GM23338 (cell line): ENCODE data around the gene PKNOX2. TPM values are rescaled to one million over a fixed set of nuclear protein-coding genes. Genes with fewer than 3 reads are reported as not detected.

Source experiments
- ATAC-seq: fragments of 200-7000 bp; cut with Tn5 transposase; 3 replicates; pipeline ENCODE4 v1.9.1; 2020
- DNase-seq: peaks from one replicate; pipeline ENCODE4 v3.0.0-alpha.2; 2015; ENCODE audit warnings: low spot score
- H2AFZ ChIP-seq: fragments of 200-600 bp; sonication (generic); 2 replicates; pipeline ENCODE4 v1.8.0; 2016; ENCODE audit warnings: antibody characterized with exemption, mild to moderate bottlenecking, moderate library complexity
- H3F3A ChIP-seq: fragments of 200-600 bp; sonication (generic); replicated peaks from 2 replicates; pipeline ENCODE4 v1.8.0; 2017; ENCODE audit warnings: antibody characterized with exemption, mixed run types, low read depth
- H3K27ac ChIP-seq: fragments of 200-600 bp; sonication (generic); 2 replicates; pipeline ENCODE4 v1.6.1; 2016; ENCODE audit warnings: low read depth
- H3K27me3 ChIP-seq: fragments of 200-600 bp; sonication (generic); 2 replicates; pipeline ENCODE4 v1.8.0; 2016; ENCODE audit warnings: mild to moderate bottlenecking, mixed run types, moderate library complexity; ENCODE audit not compliant: insufficient read depth
- H3K36me3 ChIP-seq: fragments of 200-600 bp; sonication (generic); 2 replicates; pipeline ENCODE4 v1.8.0; 2016; ENCODE audit warnings: mild to moderate bottlenecking; ENCODE audit not compliant: insufficient read depth
- H3K4me1 ChIP-seq: fragments of 200-600 bp; sonication (generic); 2 replicates; pipeline ENCODE4 v1.8.0; 2016; ENCODE audit warnings: mild to moderate bottlenecking, moderate library complexity; ENCODE audit not compliant: insufficient read depth
- H3K4me2 ChIP-seq: fragments of 200-600 bp; sonication (generic); 2 replicates; pipeline ENCODE4 v1.7.1; 2017; ENCODE audit warnings: mixed run types
- H3K4me3 ChIP-seq: fragments of 200-600 bp; sonication (generic); 2 replicates; pipeline ENCODE4 v1.6.1; 2016; ENCODE audit warnings: mixed run types
- H3K79me2 ChIP-seq: fragments of 200-600 bp; sonication (generic); replicated peaks from 2 replicates; pipeline ENCODE4 v1.8.0; 2017; ENCODE audit warnings: mild to moderate bottlenecking; ENCODE audit not compliant: insufficient read depth
- H3K9me2 ChIP-seq: fragments of 200-600 bp; sonication (generic); 2 replicates; pipeline ENCODE4 v1.8.0; 2017; ENCODE audit not compliant: insufficient read depth
- H4K20me1 ChIP-seq: fragments of 200-600 bp; sonication (generic); replicated peaks from 2 replicates; pipeline ENCODE4 v1.8.0; 2017; ENCODE audit warnings: mild to moderate bottlenecking; ENCODE audit not compliant: insufficient read depth
- H3K27ac Mint-ChIP-seq: 2 replicates; pipeline ENCODE4 v1.8.0; 2020; ENCODE audit warnings: inconsistent platforms, mild to moderate bottlenecking, moderate library complexity, mixed read lengths
- H3K27me3 Mint-ChIP-seq: 3 replicates; pipeline ENCODE4 v1.8.0; 2022; ENCODE audit warnings: low read depth, mild to moderate bottlenecking, moderate library complexity, mixed read lengths, inconsistent platforms; ENCODE audit not compliant: insufficient read depth, poor library complexity
- H3K36me3 Mint-ChIP-seq: 3 replicates; pipeline ENCODE4 v1.8.0; 2021; ENCODE audit warnings: low read depth, mild to moderate bottlenecking, inconsistent platforms, moderate library complexity, mixed read lengths
- H3K4me1 Mint-ChIP-seq: 3 replicates; pipeline ENCODE4 v1.8.0; 2020; ENCODE audit warnings: mild to moderate bottlenecking, inconsistent platforms, mixed read lengths
- H3K4me3 Mint-ChIP-seq: 3 replicates; pipeline ENCODE4 v1.8.0; 2021; ENCODE audit warnings: moderate library complexity, mild to moderate bottlenecking, inconsistent platforms, mixed read lengths
- H3K9me3 Mint-ChIP-seq: 3 replicates; pipeline ENCODE4 v1.8.0; 2020; ENCODE audit warnings: moderate library complexity, mild to moderate bottlenecking, inconsistent platforms, mixed read lengths
- EZH2 ChIP-seq: fragments of 200-600 bp; sonication (generic); IDR thresholded peaks from one replicate; pipeline ENCODE4 v1.8.0; 2017; ENCODE audit warnings: antibody characterized with exemption, mild to moderate bottlenecking, low read depth; ENCODE audit not compliant: unreplicated experiment
- EZH2phosphoT487 ChIP-seq: fragments of 200-600 bp; sonication (generic); IDR thresholded peaks from one replicate; pipeline ENCODE4 v1.8.1; 2018; ENCODE audit warnings: antibody characterized with exemption; ENCODE audit not compliant: unreplicated experiment
- JUNB ChIP-seq: IDR thresholded peaks from one replicate; pipeline ENCODE4 v1.6.1; 2016; ENCODE audit warnings: antibody characterized with exemption; ENCODE audit not compliant: unreplicated experiment
- POLR2AphosphoS5 ChIP-seq: IDR thresholded peaks from 2 replicates; pipeline ENCODE4 v1.6.1; 2016; ENCODE audit warnings: antibody characterized with exemption, low read depth
- ZNF114 ChIP-seq: fragments of 250-450 bp; sonication (Bioruptor Pico); IDR thresholded peaks from 2 replicates; pipeline ENCODE4 v1.5.0; 2020; ENCODE audit warnings: mild to moderate bottlenecking, moderate library complexity
- ZNF331 ChIP-seq: fragments of 250-450 bp; sonication (Bioruptor Pico); IDR thresholded peaks from 2 replicates; pipeline ENCODE4 v1.5.0; 2020; ENCODE audit warnings: low read depth, mild to moderate bottlenecking, moderate library complexity
- polyA plus RNA-seq: library from polyadenylated mRNA; unstranded; fragments of >200 nt; fragmentation: Nextera tagmentation; extraction: Ambion mirVana; gene quantifications from 2 replicates; pipeline ENCODE4 v1.2.1, GENCODE V29; 2016
- total RNA-seq: library from RNA; depleted of rRNA; stranded (reverse); fragments of >200 nt; shearing (Covaris generic); gene quantifications from 2 replicates; pipeline ENCODE4 v1.2.3, GENCODE V29; 2014
- TF ChIP-seq, protein P1 (sequence below): fragments of 250-450 bp; sonication (Bioruptor Pico); IDR thresholded peaks from 2 replicates; pipeline ENCODE4 v1.5.0; 2020; ENCODE audit warnings: mild to moderate bottlenecking, moderate library complexity
- TF ChIP-seq, protein P2 (sequence below): IDR thresholded peaks from 2 replicates; pipeline ENCODE4 v1.6.1; 2016; ENCODE audit warnings: antibody characterized with exemption

The PKNOX2 gene
- total and polyA plus RNA-seq, 2 experiments from 2014 or later = 0.42 to 0.83 TPM

DNA sequence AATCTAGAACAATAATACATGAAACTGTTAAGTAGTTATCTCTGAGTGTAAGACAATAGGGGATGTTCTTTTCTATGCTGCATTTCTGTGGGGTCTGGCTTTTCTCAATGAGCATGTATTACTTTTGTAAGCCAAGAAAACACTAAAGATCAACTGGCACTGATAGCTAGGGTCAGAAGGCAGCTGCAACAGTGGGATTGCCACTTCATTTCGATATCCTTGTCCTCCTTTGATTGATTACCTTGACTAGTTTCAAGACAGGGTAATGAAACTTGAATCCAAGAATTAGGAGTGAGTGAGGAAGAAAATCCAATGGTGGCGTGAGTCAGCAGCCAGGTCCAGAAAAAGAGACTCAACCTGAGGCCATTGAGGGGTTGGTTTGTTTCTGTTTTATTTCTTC, 285.0 kb downstream of the PKNOX2 start (continued):
- TF ChIP-seq, protein P1, sequence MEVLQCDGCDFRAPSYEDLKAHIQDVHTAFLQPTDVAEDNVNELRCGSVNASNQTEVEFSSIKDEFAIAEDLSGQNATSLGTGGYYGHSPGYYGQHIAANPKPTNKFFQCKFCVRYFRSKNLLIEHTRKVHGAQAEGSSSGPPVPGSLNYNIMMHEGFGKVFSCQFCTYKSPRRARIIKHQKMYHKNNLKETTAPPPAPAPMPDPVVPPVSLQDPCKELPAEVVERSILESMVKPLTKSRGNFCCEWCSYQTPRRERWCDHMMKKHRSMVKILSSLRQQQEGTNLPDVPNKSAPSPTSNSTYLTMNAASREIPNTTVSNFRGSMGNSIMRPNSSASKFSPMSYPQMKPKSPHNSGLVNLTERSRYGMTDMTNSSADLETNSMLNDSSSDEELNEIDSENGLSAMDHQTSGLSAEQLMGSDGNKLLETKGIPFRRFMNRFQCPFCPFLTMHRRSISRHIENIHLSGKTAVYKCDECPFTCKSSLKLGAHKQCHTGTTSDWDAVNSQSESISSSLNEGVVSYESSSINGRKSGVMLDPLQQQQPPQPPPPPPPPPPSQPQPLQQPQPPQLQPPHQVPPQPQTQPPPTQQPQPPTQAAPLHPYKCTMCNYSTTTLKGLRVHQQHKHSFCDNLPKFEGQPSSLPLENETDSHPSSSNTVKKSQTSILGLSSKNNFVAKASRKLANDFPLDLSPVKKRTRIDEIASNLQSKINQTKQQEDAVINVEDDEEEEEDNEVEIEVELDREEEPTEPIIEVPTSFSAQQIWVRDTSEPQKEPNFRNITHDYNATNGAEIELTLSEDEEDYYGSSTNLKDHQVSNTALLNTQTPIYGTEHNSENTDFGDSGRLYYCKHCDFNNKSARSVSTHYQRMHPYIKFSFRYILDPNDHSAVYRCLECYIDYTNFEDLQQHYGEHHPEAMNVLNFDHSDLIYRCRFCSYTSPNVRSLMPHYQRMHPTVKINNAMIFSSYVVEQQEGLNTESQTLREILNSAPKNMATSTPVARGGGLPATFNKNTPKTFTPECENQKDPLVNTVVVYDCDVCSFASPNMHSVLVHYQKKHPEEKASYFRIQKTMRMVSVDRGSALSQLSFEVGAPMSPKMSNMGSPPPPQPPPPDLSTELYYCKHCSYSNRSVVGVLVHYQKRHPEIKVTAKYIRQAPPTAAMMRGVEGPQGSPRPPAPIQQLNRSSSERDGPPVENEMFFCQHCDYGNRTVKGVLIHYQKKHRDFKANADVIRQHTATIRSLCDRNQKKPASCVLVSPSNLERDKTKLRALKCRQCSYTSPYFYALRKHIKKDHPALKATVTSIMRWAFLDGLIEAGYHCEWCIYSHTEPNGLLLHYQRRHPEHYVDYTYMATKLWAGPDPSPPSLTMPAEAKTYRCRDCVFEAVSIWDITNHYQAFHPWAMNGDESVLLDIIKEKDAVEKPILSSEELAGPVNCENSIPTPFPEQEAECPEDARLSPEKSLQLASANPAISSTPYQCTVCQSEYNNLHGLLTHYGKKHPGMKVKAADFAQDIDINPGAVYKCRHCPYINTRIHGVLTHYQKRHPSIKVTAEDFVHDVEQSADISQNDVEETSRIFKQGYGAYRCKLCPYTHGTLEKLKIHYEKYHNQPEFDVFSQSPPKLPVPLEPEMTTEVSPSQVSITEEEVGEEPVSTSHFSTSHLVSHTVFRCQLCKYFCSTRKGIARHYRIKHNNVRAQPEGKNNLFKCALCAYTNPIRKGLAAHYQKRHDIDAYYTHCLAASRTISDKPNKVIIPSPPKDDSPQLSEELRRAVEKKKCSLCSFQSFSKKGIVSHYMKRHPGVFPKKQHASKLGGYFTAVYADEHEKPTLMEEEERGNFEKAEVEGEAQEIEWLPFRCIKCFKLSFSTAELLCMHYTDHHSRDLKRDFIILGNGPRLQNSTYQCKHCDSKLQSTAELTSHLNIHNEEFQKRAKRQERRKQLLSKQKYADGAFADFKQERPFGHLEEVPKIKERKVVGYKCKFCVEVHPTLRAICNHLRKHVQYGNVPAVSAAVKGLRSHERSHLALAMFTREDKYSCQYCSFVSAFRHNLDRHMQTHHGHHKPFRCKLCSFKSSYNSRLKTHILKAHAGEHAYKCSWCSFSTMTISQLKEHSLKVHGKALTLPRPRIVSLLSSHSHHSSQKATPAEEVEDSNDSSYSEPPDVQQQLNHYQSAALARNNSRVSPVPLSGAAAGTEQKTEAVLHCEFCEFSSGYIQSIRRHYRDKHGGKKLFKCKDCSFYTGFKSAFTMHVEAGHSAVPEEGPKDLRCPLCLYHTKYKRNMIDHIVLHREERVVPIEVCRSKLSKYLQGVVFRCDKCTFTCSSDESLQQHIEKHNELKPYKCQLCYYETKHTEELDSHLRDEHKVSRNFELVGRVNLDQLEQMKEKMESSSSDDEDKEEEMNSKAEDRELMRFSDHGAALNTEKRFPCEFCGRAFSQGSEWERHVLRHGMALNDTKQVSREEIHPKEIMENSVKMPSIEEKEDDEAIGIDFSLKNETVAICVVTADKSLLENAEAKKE (CRISPR knock-in tag) = no peak
- TF ChIP-seq ZNF114 (CRISPR knock-in tag) (no peak), EZH2 (no peak), ZNF331 (CRISPR knock-in tag) (no peak)

DNA sequence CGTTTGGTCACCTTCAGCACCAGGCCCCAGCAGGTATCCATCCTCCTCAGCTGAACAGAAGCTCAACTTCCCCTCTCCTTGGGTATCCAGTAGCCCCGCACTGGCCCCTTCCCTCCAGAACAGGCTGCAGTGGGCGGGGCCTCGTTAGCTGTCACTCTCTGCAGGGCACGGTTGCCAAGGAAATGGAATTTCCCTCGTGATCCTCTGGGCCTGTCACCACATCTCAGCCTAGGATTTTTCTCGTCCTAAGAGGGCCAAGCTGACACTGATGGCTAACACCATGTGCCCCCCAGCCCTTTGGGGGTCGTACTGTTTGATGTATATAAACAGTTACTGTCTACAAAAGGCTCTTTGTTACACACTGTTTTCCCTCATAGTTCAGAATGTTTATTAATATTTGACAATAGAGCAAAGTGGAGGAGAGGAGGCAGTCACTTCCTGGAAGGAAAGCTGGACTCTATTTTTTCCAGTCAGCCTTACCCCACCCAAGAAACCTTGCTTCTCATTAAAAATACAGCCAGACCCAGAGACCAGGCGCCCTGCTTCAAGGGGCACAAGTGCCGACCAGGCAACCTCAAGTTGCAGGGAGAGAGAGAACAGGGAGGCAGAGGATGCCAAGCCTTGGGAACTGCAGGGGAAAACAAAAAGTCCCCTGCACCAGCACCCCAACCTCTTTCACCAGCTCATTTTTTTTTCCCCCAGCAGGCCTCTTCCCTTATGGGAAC, 287.0 kb downstream of the PKNOX2 start:
- DNase-seq = peak; percentile 96
- no peaks in the 10 kb centered on the region for H3K79me2 ChIP-seq
- H3K36me3 ChIP-seq = no peaks in the 10 kb centered on the region
- no peak overlapping the region for H3K4me3 ChIP-seq
- H3K4me2 ChIP-seq = no peak overlapping the region; the same call in 1 of the 2 replicates
- ATAC-seq = peak; percentile 96
- peak overlapping the region; percentile 51; the same call in 1 of the 2 replicates for H3K27ac ChIP-seq
- no peaks in the 10 kb centered on the region for H3K27me3 ChIP-seq
- H3F3A ChIP-seq = peaks cover 6% of the 10 kb centered on the region; the same call in 1 of the 2 replicates
- H4K20me1 ChIP-seq = no peaks in the 10 kb centered on the region
- Mint-ChIP-seq H3K4me3 (no peak overlapping the region; the same call in 2 of the 3 replicates), H3K4me1 (peaks cover 24% of the 10 kb centered on the region), H3K9me3 (no peaks in the 10 kb centered on the region), H3K27ac (0 out of 2 replicates have a peak overlapping the region, but pooled peaks have one; percentile 44), H3K36me3 (peaks cover 5% of the 10 kb centered on the region), H3K27me3 (peaks cover 7% of the 10 kb centered on the region)
- peaks cover 16% of the 10 kb centered on the region for H3K4me1 ChIP-seq
- H2AFZ ChIP-seq = no peak overlapping the region
- no peaks in the 10 kb centered on the region for H3K9me2 ChIP-seq
- TF ChIP-seq JUNB (no peak), POLR2AphosphoS5 (no peak), EZH2phosphoT487 (no peak)
- TF ChIP-seq, protein P1 (CRISPR knock-in tag) = no peak
- TF ChIP-seq, protein P2, sequence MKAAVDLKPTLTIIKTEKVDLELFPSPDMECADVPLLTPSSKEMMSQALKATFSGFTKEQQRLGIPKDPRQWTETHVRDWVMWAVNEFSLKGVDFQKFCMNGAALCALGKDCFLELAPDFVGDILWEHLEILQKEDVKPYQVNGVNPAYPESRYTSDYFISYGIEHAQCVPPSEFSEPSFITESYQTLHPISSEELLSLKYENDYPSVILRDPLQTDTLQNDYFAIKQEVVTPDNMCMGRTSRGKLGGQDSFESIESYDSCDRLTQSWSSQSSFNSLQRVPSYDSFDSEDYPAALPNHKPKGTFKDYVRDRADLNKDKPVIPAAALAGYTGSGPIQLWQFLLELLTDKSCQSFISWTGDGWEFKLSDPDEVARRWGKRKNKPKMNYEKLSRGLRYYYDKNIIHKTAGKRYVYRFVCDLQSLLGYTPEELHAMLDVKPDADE = no peak
